ENCODE measurements around the gene DGKA. TPM values are rescaled to one million over a fixed set of nuclear protein-coding genes. Genes with fewer than 3 reads are reported as not detected.
"Not testable (repeated sequence)": the region's sequence is repeated elsewhere in the genome, so short reads cannot be mapped to it uniquely, and the experiment has no call there.

DGKA gene
- total RNA-seq, 2 experiments from 2014 or later = 144 to 170 TPM

- H2AFZ ChIP-seq (ENCODE audit: low read length) = no peak overlapping the region
- DNase-seq (ENCODE audit: low spot score) = no peak
- H3K79me2 ChIP-seq (ENCODE audit: insufficient read depth, low read depth, low read length) = no peaks in the 10 kb centered on the region
- no peak overlapping the region for H3K4me2 ChIP-seq (ENCODE audit: low read length)
- intact Hi-C loops (cut with micrococcal nuclease; ENCODE audit: unreplicated experiment) = no loop called here
- TF ChIP-seq CTCF (conservative IDR thresholded peaks at IDR 0.05; ENCODE audit: low read length) (no peak), EZH2phosphoT487 (IDR thresholded peaks at IDR 0.05; ENCODE audit: borderline replicate concordance, low read depth, low read length) (no peak)
- CTCF ChIA-PET (ENCODE audit: unreplicated experiment) = no interaction called here
- H3K9me3 ChIP-seq (ENCODE audit: low read length) = no peaks in the 10 kb centered on the region
- no peaks in the 10 kb centered on the region for H3K9me2 ChIP-seq (ENCODE audit: insufficient read depth, low read length)
- H3K4me1 ChIP-seq (ENCODE audit: insufficient read depth, low read length, poor library complexity, severe bottlenecking) = no peaks in the 10 kb centered on the region
- no peaks in the 10 kb centered on the region for H4K20me1 ChIP-seq (ENCODE audit: insufficient read depth, low read length)
- peaks cover 17% of the 10 kb centered on the region; the same call in 1 of the 2 replicates for H3K36me3 ChIP-seq (ENCODE audit: insufficient read depth, low read length)
- POLR2A ChIA-PET = interaction anchor here (1.1 kb wide), 1 partner anchor 113 kb away, joined by 3 read pairs; no protein-coding TSS in a partner anchor
- BruUV-seq (replicated peaks) = no TSS peak
- H3K27ac ChIP-seq (ENCODE audit: low read depth, low read length, poor library complexity, severe bottlenecking) = no peak overlapping the region
- H3K4me3 ChIP-seq (ENCODE audit: low read depth, low read length, poor library complexity, severe bottlenecking) = no peak overlapping the region
These were observed 66.5 kb downstream of the DGKA start for GRCh38 chr12:55997535-55997859.

DNA sequence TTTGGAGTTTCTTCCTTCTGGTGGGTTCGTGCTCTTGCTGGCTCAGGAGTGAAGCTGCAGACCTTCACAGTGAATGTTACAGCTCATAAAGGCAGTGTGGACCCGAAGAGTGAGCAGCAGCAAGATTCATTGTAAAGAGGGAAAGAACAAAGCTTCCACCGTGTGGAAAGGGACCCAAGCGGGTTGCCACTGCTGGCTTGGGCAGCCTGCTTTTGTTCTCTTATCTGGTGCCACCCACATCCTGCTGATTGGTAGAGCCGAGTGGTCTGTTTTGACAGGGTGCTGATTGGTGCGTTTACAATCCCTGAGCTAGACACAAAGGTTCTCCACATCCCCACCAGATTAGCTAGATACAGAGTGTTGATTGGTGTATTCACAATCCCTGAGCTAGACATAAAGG is 68.6 kb downstream of the DGKA start:
- H3K9me2 ChIP-seq (ENCODE audit: insufficient read depth, low read length); H4K20me1 ChIP-seq (ENCODE audit: insufficient read depth, low read length); H3K27ac ChIP-seq (ENCODE audit: low read depth, low read length, poor library complexity, severe bottlenecking); H3K36me3 ChIP-seq (ENCODE audit: insufficient read depth, low read length); DNase-seq (ENCODE audit: low spot score); H3K4me2 ChIP-seq (ENCODE audit: low read length); intact Hi-C loops (cut with micrococcal nuclease; ENCODE audit: unreplicated experiment); H3K9me3 ChIP-seq (ENCODE audit: low read length); BruUV-seq (replicated peaks); H3K4me3 ChIP-seq (ENCODE audit: low read depth, low read length, poor library complexity, severe bottlenecking); H2AFZ ChIP-seq (ENCODE audit: low read length); H3K79me2 ChIP-seq (ENCODE audit: insufficient read depth, low read depth, low read length); H3K4me1 ChIP-seq (ENCODE audit: insufficient read depth, low read length, poor library complexity, severe bottlenecking): not testable (repeated sequence)
- CTCF ChIA-PET (ENCODE audit: unreplicated experiment) = interaction anchor here (0.6 kb wide), 1 partner anchor 27 kb away, joined by 3 read pairs; no protein-coding TSS in a partner anchor
- POLR2A ChIA-PET = interaction anchor here (1.0 kb wide), 2 partner anchors 26 to 69 kb away, joined by 3 read pairs; partner anchors contain the start of genes DGKA and RAB5B

- H3K4me1 ChIP-seq (ENCODE audit: insufficient read depth, low read length, poor library complexity, severe bottlenecking); H4K20me1 ChIP-seq (ENCODE audit: insufficient read depth, low read length); H3K79me2 ChIP-seq (ENCODE audit: insufficient read depth, low read depth, low read length); H3K9me3 ChIP-seq (ENCODE audit: low read length); H3K27ac ChIP-seq (ENCODE audit: low read depth, low read length, poor library complexity, severe bottlenecking); CTCF ChIA-PET (ENCODE audit: unreplicated experiment); H3K4me3 ChIP-seq (ENCODE audit: low read depth, low read length, poor library complexity, severe bottlenecking); H2AFZ ChIP-seq (ENCODE audit: low read length); H3K9me2 ChIP-seq (ENCODE audit: insufficient read depth, low read length); DNase-seq (ENCODE audit: low spot score); H3K4me2 ChIP-seq (ENCODE audit: low read length); BruUV-seq (replicated peaks); intact Hi-C loops (cut with micrococcal nuclease; ENCODE audit: unreplicated experiment); H3K36me3 ChIP-seq (ENCODE audit: insufficient read depth, low read length): not testable (repeated sequence)
- POLR2A ChIA-PET = interaction anchor here (1.0 kb wide), 1 partner anchor 26 kb away, joined by 3 read pairs; the partner anchor contains the start of gene RAB5B
These were observed 69.1 kb downstream of the DGKA start for GRCh38 chr12:55999999-56000540.
